Fibroblast of mammary gland (primary cell): ENCODE measurements around the gene LYRM1.

Source experiments
- DNase-seq: peaks from one replicate; pipeline ENCODE4 v3.0.0-alpha.2; 2010; ENCODE audit warnings: low read depth
- H3K4me3 ChIP-seq: 2 replicates; pipeline ENCODE4 v1.5.1; 2011; ENCODE audit warnings: low read depth, mild to moderate bottlenecking, low read length, moderate library complexity; ENCODE audit not compliant: control insufficient read depth
- TF ChIP-seq, protein P1 (sequence below): conservative IDR thresholded peaks from 2 replicates; pipeline ENCODE4 v1.5.1; 2011; ENCODE audit warnings: low read depth, low read length, inconsistent platforms; ENCODE audit not compliant: control insufficient read depth, insufficient read depth

LYRM1 gene

GRCh38 chr16:20900299-20901067, at the start of gene LYRM1, which contains the start of gene DCUN1D3:
Gene LYRM1, plus strand, starts transcription at chr16:20900771. Its CDS starts 14,785 bp downstream, at chr16:20915556.
Gene DCUN1D3, minus strand, starts transcription at chr16:20900358. Its CDS starts 37,820 bp downstream, at chr16:20862538.
- peak; percentile 99 for DNase-seq
- TF ChIP-seq, protein P1, sequence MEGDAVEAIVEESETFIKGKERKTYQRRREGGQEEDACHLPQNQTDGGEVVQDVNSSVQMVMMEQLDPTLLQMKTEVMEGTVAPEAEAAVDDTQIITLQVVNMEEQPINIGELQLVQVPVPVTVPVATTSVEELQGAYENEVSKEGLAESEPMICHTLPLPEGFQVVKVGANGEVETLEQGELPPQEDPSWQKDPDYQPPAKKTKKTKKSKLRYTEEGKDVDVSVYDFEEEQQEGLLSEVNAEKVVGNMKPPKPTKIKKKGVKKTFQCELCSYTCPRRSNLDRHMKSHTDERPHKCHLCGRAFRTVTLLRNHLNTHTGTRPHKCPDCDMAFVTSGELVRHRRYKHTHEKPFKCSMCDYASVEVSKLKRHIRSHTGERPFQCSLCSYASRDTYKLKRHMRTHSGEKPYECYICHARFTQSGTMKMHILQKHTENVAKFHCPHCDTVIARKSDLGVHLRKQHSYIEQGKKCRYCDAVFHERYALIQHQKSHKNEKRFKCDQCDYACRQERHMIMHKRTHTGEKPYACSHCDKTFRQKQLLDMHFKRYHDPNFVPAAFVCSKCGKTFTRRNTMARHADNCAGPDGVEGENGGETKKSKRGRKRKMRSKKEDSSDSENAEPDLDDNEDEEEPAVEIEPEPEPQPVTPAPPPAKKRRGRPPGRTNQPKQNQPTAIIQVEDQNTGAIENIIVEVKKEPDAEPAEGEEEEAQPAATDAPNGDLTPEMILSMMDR = no peak
- peak within 1 kb of the TSS; percentile 90 for H3K4me3 ChIP-seq

GRCh38 chr16:20850981-20851380, 49.6 kb upstream of the LYRM1 start:
- no peak overlapping the region for H3K4me3 ChIP-seq
- DNase-seq = peak; percentile 33
- TF ChIP-seq, protein P1 = no peak

GRCh38 chr16:20851601-20852000, 49.0 kb upstream of the LYRM1 start:
- peak; percentile 97 for DNase-seq
- TF ChIP-seq, protein P1 = no peak
- no peak overlapping the region for H3K4me3 ChIP-seq

GRCh38 chr16:20853143-20853542, 47.4 kb upstream of the LYRM1 start:
- no peak overlapping the region for H3K4me3 ChIP-seq
- no peak for DNase-seq

DNA sequence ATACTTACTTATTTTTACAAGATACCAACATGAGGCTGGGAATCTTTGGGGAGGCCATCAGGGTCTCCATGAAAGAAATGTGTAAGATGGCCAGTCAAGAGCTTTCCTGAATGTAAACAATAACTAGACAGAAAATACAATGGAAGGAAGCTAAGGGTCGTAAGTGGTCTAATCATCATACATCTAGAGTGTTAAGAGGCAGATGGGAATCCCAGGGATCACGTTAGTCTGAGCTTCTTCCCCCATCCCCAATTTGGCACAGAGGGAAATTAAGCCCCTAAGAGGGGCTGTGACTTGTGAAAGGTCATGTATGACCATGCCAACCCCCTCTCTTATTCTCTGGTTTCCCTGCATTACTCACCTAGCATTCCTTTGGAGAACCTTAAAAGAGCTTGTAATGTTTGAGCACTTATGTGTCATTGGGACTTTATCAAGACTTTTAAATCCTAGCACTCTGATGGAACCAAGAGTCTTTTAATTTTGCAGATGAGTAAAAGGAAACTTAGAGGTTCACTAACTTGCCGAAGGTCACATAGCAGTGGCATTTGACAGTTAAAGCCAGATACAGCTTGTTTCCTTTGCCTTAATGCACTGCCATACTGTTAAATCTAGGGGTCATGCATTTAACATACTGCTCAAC, 46.5 kb upstream of the LYRM1 start:
- no peak for DNase-seq
- TF ChIP-seq, protein P1 = no peak
- H3K4me3 ChIP-seq = no peak overlapping the region

More at GRCh38 chr16:20853143-20853542, 47.4 kb upstream of the LYRM1 start:
- TF ChIP-seq, protein P1 = no peak

DNA sequence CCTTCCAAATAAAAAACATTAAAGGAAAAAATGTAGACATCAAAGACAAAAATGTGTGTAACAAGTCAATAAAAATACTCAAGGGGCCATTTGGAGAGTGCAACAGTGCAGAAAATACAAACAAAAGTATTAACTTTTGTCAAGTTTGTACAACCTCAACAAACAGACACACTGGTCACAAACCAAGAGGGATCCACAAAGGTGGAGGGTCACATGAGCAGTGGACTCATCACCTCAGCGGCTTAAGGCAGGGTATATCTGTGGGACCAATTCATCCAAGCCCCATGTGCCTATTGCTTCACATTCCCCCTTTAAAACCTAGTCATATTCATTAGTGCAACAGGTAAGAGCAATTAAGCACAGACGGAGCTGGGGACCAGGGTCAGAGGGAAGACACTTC, 45.6 kb upstream of the LYRM1 start:
- TF ChIP-seq, protein P1 = no peak
- DNase-seq = no peak

More for the DNA sequence above, 45.6 kb upstream of the LYRM1 start:
- no peak overlapping the region for H3K4me3 ChIP-seq
